ENCODE data around the gene ABHD14A.

The ABHD14A gene

GRCh38 chr3:51945031-51945840, 29.6 kb upstream of the ABHD14A start:
- H3K36me3 ChIP-seq (ENCODE audit: insufficient read depth, low read length) = no peaks in the 10 kb centered on the region
- peaks cover 13% of the 10 kb centered on the region for H3K4me1 ChIP-seq (ENCODE audit: insufficient read depth, low read length)
- H3K9me3 ChIP-seq (ENCODE audit: control insufficient read depth, insufficient read depth, low read length) = no peaks in the 10 kb centered on the region
- H3K9ac ChIP-seq (ENCODE audit: low read depth, low read length) = no peak overlapping the region

GRCh38 chr3:51945926-51946705, 28.7 kb upstream of the ABHD14A start:
- Histone ChIP-seq H3K9ac (ENCODE audit: low read depth, low read length) (no peak overlapping the region), H3K9me3 (ENCODE audit: control insufficient read depth, insufficient read depth, low read length) (no peaks in the 10 kb centered on the region), H3K36me3 (ENCODE audit: insufficient read depth, low read length) (no peaks in the 10 kb centered on the region), H3K4me1 (ENCODE audit: insufficient read depth, low read length) (peaks cover 10% of the 10 kb centered on the region)

- Histone ChIP-seq H3K4me1 (ENCODE audit: insufficient read depth, low read length) (peaks cover 10% of the 10 kb centered on the region), H3K9me3 (ENCODE audit: control insufficient read depth, insufficient read depth, low read length) (no peaks in the 10 kb centered on the region), H3K9ac (ENCODE audit: low read depth, low read length) (no peak overlapping the region), H3K36me3 (ENCODE audit: insufficient read depth, low read length) (no peaks in the 10 kb centered on the region)
Measured at GRCh38 chr3:51946796-51947195, 28.1 kb upstream of the ABHD14A start.

GRCh38 chr3:51947215-51947900, 27.5 kb upstream of the ABHD14A start:
- peaks cover 8% of the 10 kb centered on the region for H3K4me1 ChIP-seq (ENCODE audit: insufficient read depth, low read length)
- H3K36me3 ChIP-seq (ENCODE audit: insufficient read depth, low read length) = no peaks in the 10 kb centered on the region
- H3K9me3 ChIP-seq (ENCODE audit: control insufficient read depth, insufficient read depth, low read length) = no peaks in the 10 kb centered on the region
- no peak overlapping the region for H3K9ac ChIP-seq (ENCODE audit: low read depth, low read length)

GRCh38 chr3:51948016-51948580, 26.8 kb upstream of the ABHD14A start:
- H3K9me3 ChIP-seq (ENCODE audit: control insufficient read depth, insufficient read depth, low read length) = no peaks in the 10 kb centered on the region
- H3K9ac ChIP-seq (ENCODE audit: low read depth, low read length) = no peak overlapping the region
- peaks cover 2% of the 10 kb centered on the region; the same call in 1 of the 2 replicates for H3K4me1 ChIP-seq (ENCODE audit: insufficient read depth, low read length)

GRCh38 chr3:51949121-51949520, 25.7 kb upstream of the ABHD14A start:
- Histone ChIP-seq H3K9ac (ENCODE audit: low read depth, low read length) (no peak overlapping the region), H3K36me3 (ENCODE audit: insufficient read depth, low read length) (no peaks in the 10 kb centered on the region), H3K9me3 (ENCODE audit: control insufficient read depth, insufficient read depth, low read length) (no peaks in the 10 kb centered on the region), H3K4me1 (ENCODE audit: insufficient read depth, low read length) (no peaks in the 10 kb centered on the region)

More at GRCh38 chr3:51948016-51948580, 26.8 kb upstream of the ABHD14A start:
- no peaks in the 10 kb centered on the region for H3K36me3 ChIP-seq (ENCODE audit: insufficient read depth, low read length)

GRCh38 chr3:51950899-51951298, 24.0 kb upstream of the ABHD14A start:
- Histone ChIP-seq H3K4me1 (ENCODE audit: insufficient read depth, low read length) (no peaks in the 10 kb centered on the region), H3K9me3 (ENCODE audit: control insufficient read depth, insufficient read depth, low read length) (no peaks in the 10 kb centered on the region), H3K36me3 (ENCODE audit: insufficient read depth, low read length) (no peaks in the 10 kb centered on the region), H3K9ac (ENCODE audit: low read depth, low read length) (no peak overlapping the region)

- no peaks in the 10 kb centered on the region for H3K4me1 ChIP-seq (ENCODE audit: insufficient read depth, low read length)
- H3K9me3 ChIP-seq (ENCODE audit: control insufficient read depth, insufficient read depth, low read length) = no peaks in the 10 kb centered on the region
- H3K9ac ChIP-seq (ENCODE audit: low read depth, low read length) = no peak overlapping the region
- no peaks in the 10 kb centered on the region for H3K36me3 ChIP-seq (ENCODE audit: insufficient read depth, low read length)
Measured at GRCh38 chr3:51953445-51953844, 21.4 kb upstream of the ABHD14A start.

GRCh38 chr3:51954105-51954504, 20.8 kb upstream of the ABHD14A start:
- Histone ChIP-seq H3K9me3 (ENCODE audit: control insufficient read depth, insufficient read depth, low read length) (no peaks in the 10 kb centered on the region), H3K9ac (ENCODE audit: low read depth, low read length) (no peak overlapping the region), H3K36me3 (ENCODE audit: insufficient read depth, low read length) (no peaks in the 10 kb centered on the region), H3K4me1 (ENCODE audit: insufficient read depth, low read length) (no peaks in the 10 kb centered on the region)

GRCh38 chr3:51954713-51955112, 20.2 kb upstream of the ABHD14A start:
- Histone ChIP-seq H3K4me1 (ENCODE audit: insufficient read depth, low read length) (no peaks in the 10 kb centered on the region), H3K9ac (ENCODE audit: low read depth, low read length) (no peak overlapping the region), H3K9me3 (ENCODE audit: control insufficient read depth, insufficient read depth, low read length) (no peaks in the 10 kb centered on the region), H3K36me3 (ENCODE audit: insufficient read depth, low read length) (no peaks in the 10 kb centered on the region)

- no peaks in the 10 kb centered on the region for H3K9me3 ChIP-seq (ENCODE audit: control insufficient read depth, insufficient read depth, low read length)
- H3K9ac ChIP-seq (ENCODE audit: low read depth, low read length) = peak within 1 kb of the TSS; percentile 63
- no peaks in the 10 kb centered on the region for H3K36me3 ChIP-seq (ENCODE audit: insufficient read depth, low read length)
- no peaks in the 10 kb centered on the region for H3K4me1 ChIP-seq (ENCODE audit: insufficient read depth, low read length)
Measured at GRCh38 chr3:51955175-51955892, 19.5 kb upstream of the ABHD14A start, which contains the start of gene GPR62. Gene GPR62, plus strand, starts transcription at chr3:51955381. Its CDS starts 272 bp downstream, at chr3:51955653.

- Histone ChIP-seq H3K4me1 (ENCODE audit: insufficient read depth, low read length) (no peaks in the 10 kb centered on the region), H3K9me3 (ENCODE audit: control insufficient read depth, insufficient read depth, low read length) (no peaks in the 10 kb centered on the region), H3K36me3 (ENCODE audit: insufficient read depth, low read length) (no peaks in the 10 kb centered on the region), H3K9ac (ENCODE audit: low read depth, low read length) (peak overlapping the region; percentile 63)
Measured at GRCh38 chr3:51955893-51956770, 18.7 kb upstream of the ABHD14A start.
